Endodermal cell (in vitro differentiated cells): ENCODE measurements around the gene ARPP21. TPM values are rescaled to one million over a fixed set of nuclear protein-coding genes. Genes with fewer than 3 reads are reported as not detected.

Source experiments
- DNase-seq: peaks from one replicate; pipeline ENCODE4 v3.0.0-alpha.2; 2017
- H3K27ac ChIP-seq: 2 replicates; pipeline ENCODE4 v1.5.1; 2013; ENCODE audit warnings: mild to moderate bottlenecking, low read depth, low read length, moderate library complexity
- H3K27me3 ChIP-seq: 2 replicates; pipeline ENCODE4 v1.6.1; 2013; ENCODE audit warnings: mild to moderate bottlenecking, low read length, moderate library complexity; ENCODE audit not compliant: insufficient read depth, control insufficient read depth, poor library complexity, severe bottlenecking
- H3K36me3 ChIP-seq: 2 replicates; pipeline ENCODE4 v1.7.0; 2013; ENCODE audit warnings: mild to moderate bottlenecking, low read length, moderate library complexity; ENCODE audit not compliant: control insufficient read depth, insufficient read depth
- H3K4me1 ChIP-seq: one replicate; pipeline ENCODE4 v1.7.0; 2013; ENCODE audit warnings: low read length; ENCODE audit not compliant: control insufficient read depth, insufficient read depth
- H3K4me3 ChIP-seq: 2 replicates; pipeline ENCODE4 v1.5.1; 2013; ENCODE audit warnings: mild to moderate bottlenecking, low read length, moderate library complexity
- H3K9ac ChIP-seq: 2 replicates; pipeline ENCODE4 v1.6.1; 2013; ENCODE audit warnings: mild to moderate bottlenecking, low read length, moderate library complexity; ENCODE audit not compliant: poor library complexity, severe bottlenecking; ENCODE audit errors: extremely low read depth
- H3K9me3 ChIP-seq: 2 replicates; pipeline ENCODE4 v1.6.1; 2013; ENCODE audit warnings: mild to moderate bottlenecking, low read length, moderate library complexity; ENCODE audit not compliant: control insufficient read depth
- H3K27ac Mint-ChIP-seq: 2 replicates; pipeline ENCODE4 v1.8.0; 2020; ENCODE audit warnings: mixed read lengths
- H3K27me3 Mint-ChIP-seq: 2 replicates; pipeline ENCODE4 v1.8.0; 2021; ENCODE audit warnings: mild to moderate bottlenecking, mixed read lengths; ENCODE audit not compliant: insufficient read depth
- H3K36me3 Mint-ChIP-seq: 2 replicates; pipeline ENCODE4 v1.8.0; 2020; ENCODE audit warnings: low read depth, mixed read lengths
- H3K4me1 Mint-ChIP-seq: 2 replicates; pipeline ENCODE4 v1.8.0; 2020; ENCODE audit warnings: mixed read lengths
- H3K4me3 Mint-ChIP-seq: 2 replicates; pipeline ENCODE4 v1.8.0; 2020; ENCODE audit warnings: mild to moderate bottlenecking, moderate library complexity, mixed read lengths
- H3K9me3 Mint-ChIP-seq: 2 replicates; pipeline ENCODE4 v1.8.0; 2020; ENCODE audit warnings: mild to moderate bottlenecking, mixed read lengths
- CTCF ChIP-seq: fragments of 200-600 bp; sonication (generic); conservative IDR thresholded peaks from 2 replicates; pipeline ENCODE4 v1.5.0; 2021; ENCODE audit warnings: antibody characterized with exemption, mild to moderate bottlenecking
- WGBS, 2 experiments: methylation state at CpG; one replicate each; pipeline versions ENCODE4 v1.1.5 to v1.1.7; 2013; ENCODE audit warnings: missing lambda C conversion rate in 2 of 2, mixed read lengths in 1 of 2; ENCODE audit not compliant: insufficient coverage in 1 of 2, insufficient read length in 1 of 2; 5-methylcytosine and 5-hydroxymethylcytosine counted together
- total RNA-seq, 2 donors: library from RNA; stranded (reverse); fragmentation: NEBNext Ultra II Directional in 1 of 2; extraction: Animal tissue kit (Norgen Biotek cat#: 25700) in 1 of 2; gene quantifications; 2 replicates in 1 of 2; 3 replicates in 1 of 2; pipeline ENCODE4 v1.2.1, GENCODE V29; 2021

Gene ARPP21
- total RNA-seq, 2 donors from 2014 or later: not detected

- Histone ChIP-seq H3K4me1 (no peaks in the 10 kb centered on the region), H3K9me3 (no peaks in the 10 kb centered on the region), H3K9ac (no peak overlapping the region), H3K27ac (no peak overlapping the region), H3K27me3 (peaks cover 22% of the 10 kb centered on the region), H3K4me3 (no peak overlapping the region), H3K36me3 (no peaks in the 10 kb centered on the region)
- Mint-ChIP-seq H3K27me3 (peaks cover 92% of the 10 kb centered on the region), H3K4me3 (no peak overlapping the region), H3K9me3 (no peaks in the 10 kb centered on the region), H3K36me3 (no peaks in the 10 kb centered on the region), H3K4me1 (peaks cover 1% of the 10 kb centered on the region), H3K27ac (no peak overlapping the region)
- no peak for TF ChIP-seq CTCF
- DNase-seq: no peak
Measured at GRCh38 chr3:35722902-35723301, 83.6 kb downstream of the ARPP21 start.

GRCh38 chr3:35723480-35724097, 84.3 kb downstream of the ARPP21 start:
- Mint-ChIP-seq H3K27me3 (peaks cover 94% of the 10 kb centered on the region), H3K9me3 (no peaks in the 10 kb centered on the region)
- H3K4me3 ChIP-seq: no peak overlapping the region

GRCh38 chr3:35724106-35724505, 84.8 kb downstream of the ARPP21 start:
- Mint-ChIP-seq H3K27me3 (peaks cover 94% of the 10 kb centered on the region), H3K9me3 (no peaks in the 10 kb centered on the region), H3K36me3 (no peaks in the 10 kb centered on the region), H3K27ac (no peak overlapping the region), H3K4me3 (no peak overlapping the region), H3K4me1 (peaks cover 1% of the 10 kb centered on the region)
- H3K27ac ChIP-seq: no peak overlapping the region
- H3K27me3 ChIP-seq: peaks cover 28% of the 10 kb centered on the region
- no peaks in the 10 kb centered on the region for H3K4me1 ChIP-seq
- no peak for TF ChIP-seq CTCF
- no peak for DNase-seq
- WGBS, 2 experiments: 90 to 100% methylated on average over 3 to 4 of the region's 4 CpGs
- H3K9me3 ChIP-seq: no peaks in the 10 kb centered on the region
- H3K36me3 ChIP-seq: no peaks in the 10 kb centered on the region
- no peak overlapping the region for H3K9ac ChIP-seq
- H3K4me3 ChIP-seq: no peak overlapping the region

More at GRCh38 chr3:35723480-35724097, 84.3 kb downstream of the ARPP21 start:
- no peaks in the 10 kb centered on the region for H3K4me1 ChIP-seq
- no peak for DNase-seq
- H3K27ac Mint-ChIP-seq: no peak overlapping the region
- peaks cover 23% of the 10 kb centered on the region for H3K27me3 ChIP-seq
- no peak overlapping the region for H3K27ac ChIP-seq
- TF ChIP-seq CTCF: no peak
- no peaks in the 10 kb centered on the region for H3K36me3 ChIP-seq
- H3K36me3 Mint-ChIP-seq: no peaks in the 10 kb centered on the region
- no peaks in the 10 kb centered on the region for H3K9me3 ChIP-seq
- no peak overlapping the region for H3K4me3 Mint-ChIP-seq
- no peak overlapping the region for H3K9ac ChIP-seq
- H3K4me1 Mint-ChIP-seq: peaks cover 1% of the 10 kb centered on the region
